Measurements from ENCODE around the gene BCL2L1.

Gene BCL2L1

GRCh38 chr20:31760519-31761240 lies 38.0 kb upstream of the BCL2L1 start:
- Histone ChIP-seq H3K36me3 (peaks cover 20% of the 10 kb centered on the region), H3K4me1 (ENCODE audit: control insufficient read depth in 1 of 2, insufficient read depth in 1 of 2, low read depth in 1 of 2, low read length in 1 of 2) (no peaks in the 10 kb centered on the region), H3K9me3 (no peaks in the 10 kb centered on the region), H3K27ac (no peak overlapping the region), H3K4me3 (ENCODE audit: low read depth in 1 of 2, low read length in 1 of 2) (no peak overlapping the region), H3K27me3 (no peaks in the 10 kb centered on the region)
- TF ChIP-seq, protein P1, sequence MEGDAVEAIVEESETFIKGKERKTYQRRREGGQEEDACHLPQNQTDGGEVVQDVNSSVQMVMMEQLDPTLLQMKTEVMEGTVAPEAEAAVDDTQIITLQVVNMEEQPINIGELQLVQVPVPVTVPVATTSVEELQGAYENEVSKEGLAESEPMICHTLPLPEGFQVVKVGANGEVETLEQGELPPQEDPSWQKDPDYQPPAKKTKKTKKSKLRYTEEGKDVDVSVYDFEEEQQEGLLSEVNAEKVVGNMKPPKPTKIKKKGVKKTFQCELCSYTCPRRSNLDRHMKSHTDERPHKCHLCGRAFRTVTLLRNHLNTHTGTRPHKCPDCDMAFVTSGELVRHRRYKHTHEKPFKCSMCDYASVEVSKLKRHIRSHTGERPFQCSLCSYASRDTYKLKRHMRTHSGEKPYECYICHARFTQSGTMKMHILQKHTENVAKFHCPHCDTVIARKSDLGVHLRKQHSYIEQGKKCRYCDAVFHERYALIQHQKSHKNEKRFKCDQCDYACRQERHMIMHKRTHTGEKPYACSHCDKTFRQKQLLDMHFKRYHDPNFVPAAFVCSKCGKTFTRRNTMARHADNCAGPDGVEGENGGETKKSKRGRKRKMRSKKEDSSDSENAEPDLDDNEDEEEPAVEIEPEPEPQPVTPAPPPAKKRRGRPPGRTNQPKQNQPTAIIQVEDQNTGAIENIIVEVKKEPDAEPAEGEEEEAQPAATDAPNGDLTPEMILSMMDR (IDR thresholded peaks at IDR 0.05), result no peak

DNA sequence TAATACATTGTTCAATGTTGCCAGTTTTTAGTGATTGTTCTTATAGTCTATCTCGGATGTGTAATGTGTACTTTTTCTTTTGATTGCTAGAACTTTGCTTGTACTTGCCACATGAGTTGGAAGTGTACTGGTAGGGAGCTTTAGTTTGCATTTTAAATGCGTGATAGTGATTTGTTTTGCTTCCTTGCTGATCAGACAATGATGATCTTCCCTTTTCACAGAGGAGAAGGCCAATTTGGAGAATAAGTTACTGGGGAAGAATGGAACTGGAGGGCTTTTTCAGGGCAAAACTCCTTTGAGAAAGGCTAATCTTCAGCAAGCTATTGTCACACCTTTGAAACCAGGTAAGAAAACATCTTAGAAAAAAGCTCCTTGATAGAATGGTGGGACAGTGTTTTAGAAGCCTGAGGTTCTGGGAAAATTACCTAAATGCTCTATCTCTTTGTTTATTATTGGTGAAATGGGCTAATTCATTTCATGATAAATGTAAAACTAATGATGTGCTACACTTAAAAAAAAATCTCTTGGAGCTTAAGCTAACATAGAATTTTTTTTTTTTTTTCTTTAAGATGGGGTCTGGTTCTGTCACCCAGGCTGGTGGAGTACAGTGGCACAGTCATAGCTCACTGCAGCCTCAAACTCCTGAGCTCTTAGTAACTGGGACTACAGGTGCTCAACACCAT lies 37.3 kb upstream of the BCL2L1 start:
- no peak overlapping the region for H3K27ac ChIP-seq
- TF ChIP-seq, protein P1 (IDR thresholded peaks at IDR 0.05), result no peak
- H3K4me1 ChIP-seq (ENCODE audit: control insufficient read depth in 1 of 2, insufficient read depth in 1 of 2, low read depth in 1 of 2, low read length in 1 of 2), result no peaks in the 10 kb centered on the region
- no peaks in the 10 kb centered on the region for H3K9me3 ChIP-seq
- no peak overlapping the region for H3K4me3 ChIP-seq (ENCODE audit: low read depth in 1 of 2, low read length in 1 of 2)
- no peaks in the 10 kb centered on the region for H3K27me3 ChIP-seq
- H3K36me3 ChIP-seq, result peaks cover 20% of the 10 kb centered on the region

GRCh38 chr20:31758991-31759390 lies 36.3 kb upstream of the BCL2L1 start:
- no peak overlapping the region for H3K4me3 ChIP-seq (ENCODE audit: low read depth in 1 of 2, low read length in 1 of 2)
- H3K27me3 ChIP-seq, result no peaks in the 10 kb centered on the region
- H3K4me1 ChIP-seq (ENCODE audit: control insufficient read depth in 1 of 2, insufficient read depth in 1 of 2, low read depth in 1 of 2, low read length in 1 of 2), result no peaks in the 10 kb centered on the region
- H3K36me3 ChIP-seq, result peaks cover 20% of the 10 kb centered on the region
- H3K9me3 ChIP-seq, result no peaks in the 10 kb centered on the region
- TF ChIP-seq, protein P1 (IDR thresholded peaks at IDR 0.05), result no peak
- no peak overlapping the region for H3K27ac ChIP-seq

DNA sequence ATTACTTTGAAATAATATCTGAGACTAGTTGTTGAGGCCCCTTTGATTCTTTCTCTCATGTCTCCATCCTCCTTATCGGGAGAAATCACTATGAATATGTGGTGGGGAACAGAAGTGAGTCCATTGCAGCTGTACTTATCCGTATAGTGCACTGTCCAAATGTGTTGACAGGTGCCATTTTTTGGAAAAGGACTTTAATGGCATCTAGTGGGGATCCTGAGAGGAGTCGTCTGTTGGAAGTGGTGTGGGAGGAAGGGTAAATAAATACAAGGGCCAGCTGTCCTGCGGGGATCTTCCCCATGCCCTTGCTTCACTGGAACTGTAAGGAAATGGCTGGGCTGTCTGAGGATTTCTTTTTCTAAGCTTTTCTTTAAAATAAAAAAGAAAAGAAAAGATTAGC lies 35.9 kb upstream of the BCL2L1 start:
- H3K27ac ChIP-seq, result no peak overlapping the region
- TF ChIP-seq, protein P1 (IDR thresholded peaks at IDR 0.05), result no peak

GRCh38 chr20:31757254-31757653 lies 34.6 kb upstream of the BCL2L1 start:
- H3K36me3 ChIP-seq, result peaks cover 20% of the 10 kb centered on the region
- TF ChIP-seq, protein P1 (IDR thresholded peaks at IDR 0.05), result no peak
- H3K9me3 ChIP-seq, result no peaks in the 10 kb centered on the region
- H3K4me1 ChIP-seq (ENCODE audit: control insufficient read depth in 1 of 2, insufficient read depth in 1 of 2, low read depth in 1 of 2, low read length in 1 of 2), result no peaks in the 10 kb centered on the region
- H3K27ac ChIP-seq, result no peak overlapping the region
- no peaks in the 10 kb centered on the region for H3K27me3 ChIP-seq
- no peak overlapping the region for H3K4me3 ChIP-seq (ENCODE audit: low read depth in 1 of 2, low read length in 1 of 2)

More for the DNA sequence above, 35.9 kb upstream of the BCL2L1 start:
- H3K4me3 ChIP-seq (ENCODE audit: low read depth in 1 of 2, low read length in 1 of 2), result no peak overlapping the region
- H3K27me3 ChIP-seq, result no peaks in the 10 kb centered on the region
- no peaks in the 10 kb centered on the region for H3K4me1 ChIP-seq (ENCODE audit: control insufficient read depth in 1 of 2, insufficient read depth in 1 of 2, low read depth in 1 of 2, low read length in 1 of 2)
- no peaks in the 10 kb centered on the region for H3K9me3 ChIP-seq
- H3K36me3 ChIP-seq, result peaks cover 20% of the 10 kb centered on the region

All from neutrophil (primary cell).